ENCODE measurements around the gene KTN1.

The KTN1 gene

DNA sequence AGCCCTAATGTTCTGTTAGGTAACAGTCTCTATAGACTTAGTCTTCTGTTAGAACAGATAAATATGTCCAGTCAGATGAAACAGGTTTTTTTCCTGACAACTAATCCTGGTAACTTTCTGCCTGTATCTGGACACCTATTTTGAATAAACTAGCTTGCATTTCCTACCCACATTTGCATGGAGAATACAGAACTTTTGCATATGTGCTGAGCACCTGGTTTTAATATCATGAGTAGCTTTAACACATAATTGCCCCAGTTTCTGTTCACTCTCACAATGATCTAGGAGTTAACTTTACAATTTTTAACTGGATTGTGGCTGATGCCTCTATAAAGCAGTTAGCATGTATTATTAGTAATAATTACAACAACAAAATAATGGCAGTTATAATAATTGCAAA, 111.7 kb downstream of the KTN1 start:
- TF ChIP-seq, protein P1, sequence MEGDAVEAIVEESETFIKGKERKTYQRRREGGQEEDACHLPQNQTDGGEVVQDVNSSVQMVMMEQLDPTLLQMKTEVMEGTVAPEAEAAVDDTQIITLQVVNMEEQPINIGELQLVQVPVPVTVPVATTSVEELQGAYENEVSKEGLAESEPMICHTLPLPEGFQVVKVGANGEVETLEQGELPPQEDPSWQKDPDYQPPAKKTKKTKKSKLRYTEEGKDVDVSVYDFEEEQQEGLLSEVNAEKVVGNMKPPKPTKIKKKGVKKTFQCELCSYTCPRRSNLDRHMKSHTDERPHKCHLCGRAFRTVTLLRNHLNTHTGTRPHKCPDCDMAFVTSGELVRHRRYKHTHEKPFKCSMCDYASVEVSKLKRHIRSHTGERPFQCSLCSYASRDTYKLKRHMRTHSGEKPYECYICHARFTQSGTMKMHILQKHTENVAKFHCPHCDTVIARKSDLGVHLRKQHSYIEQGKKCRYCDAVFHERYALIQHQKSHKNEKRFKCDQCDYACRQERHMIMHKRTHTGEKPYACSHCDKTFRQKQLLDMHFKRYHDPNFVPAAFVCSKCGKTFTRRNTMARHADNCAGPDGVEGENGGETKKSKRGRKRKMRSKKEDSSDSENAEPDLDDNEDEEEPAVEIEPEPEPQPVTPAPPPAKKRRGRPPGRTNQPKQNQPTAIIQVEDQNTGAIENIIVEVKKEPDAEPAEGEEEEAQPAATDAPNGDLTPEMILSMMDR (IDR thresholded peaks at IDR 0.05; ENCODE audit: control insufficient read depth, insufficient read depth, low read depth, low read length, missing control alignments): no peak
- no peak for DNase-seq (ENCODE audit: low read depth)
- no peak overlapping the region for H3K4me3 ChIP-seq (ENCODE audit: control insufficient read depth, low read depth, low read length)

DNA sequence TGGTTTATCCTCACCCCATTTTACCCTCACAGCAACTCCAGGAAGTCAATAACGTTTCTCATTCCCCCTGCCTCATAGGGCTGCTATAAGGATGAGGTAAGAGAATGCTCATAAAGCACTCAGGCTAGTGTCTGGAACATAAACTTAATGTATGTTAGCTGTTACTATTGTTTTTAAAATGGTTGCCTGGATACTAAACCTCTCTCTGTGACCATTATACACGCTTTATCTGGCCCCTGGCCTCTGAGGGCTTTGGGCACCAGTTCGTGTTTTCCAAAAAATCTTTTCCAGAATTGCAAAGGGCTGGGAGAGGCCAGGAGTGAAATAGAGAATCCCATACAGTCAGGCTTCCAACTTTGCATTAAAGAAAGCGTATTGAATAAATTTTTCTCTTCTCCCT, 113.9 kb downstream of the KTN1 start:
- no peak overlapping the region for H3K4me3 ChIP-seq (ENCODE audit: control insufficient read depth, low read depth, low read length)
- no peak for DNase-seq (ENCODE audit: low read depth)
- TF ChIP-seq, protein P1 (IDR thresholded peaks at IDR 0.05; ENCODE audit: control insufficient read depth, insufficient read depth, low read depth, low read length, missing control alignments): no peak

DNA sequence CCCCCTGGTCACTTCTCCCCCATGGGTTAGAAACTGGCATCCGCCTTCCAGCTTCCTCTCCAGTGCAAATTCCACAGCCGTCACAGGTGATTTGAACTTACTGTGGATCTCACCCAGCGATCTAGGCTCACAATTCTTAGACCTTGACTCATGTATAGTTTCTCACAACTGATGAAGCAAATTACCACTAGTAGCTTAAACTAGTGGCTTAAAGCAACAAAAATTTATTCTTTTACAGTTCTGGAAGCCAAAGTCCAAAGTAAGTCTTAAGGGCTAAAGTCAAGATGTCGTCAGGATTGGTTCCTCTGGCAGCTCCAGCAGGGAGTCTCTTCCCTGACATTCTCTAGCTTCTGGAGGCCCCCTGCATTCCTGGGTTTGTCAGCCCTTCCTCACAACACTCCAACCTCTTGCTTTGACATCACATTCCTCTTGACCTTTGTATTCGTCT, 117.4 kb downstream of the KTN1 start:
- no peak for DNase-seq (ENCODE audit: low read depth)
- no peak overlapping the region for H3K4me3 ChIP-seq (ENCODE audit: control insufficient read depth, low read depth, low read length)
- TF ChIP-seq, protein P1 (IDR thresholded peaks at IDR 0.05; ENCODE audit: control insufficient read depth, insufficient read depth, low read depth, low read length, missing control alignments): no peak

DNA sequence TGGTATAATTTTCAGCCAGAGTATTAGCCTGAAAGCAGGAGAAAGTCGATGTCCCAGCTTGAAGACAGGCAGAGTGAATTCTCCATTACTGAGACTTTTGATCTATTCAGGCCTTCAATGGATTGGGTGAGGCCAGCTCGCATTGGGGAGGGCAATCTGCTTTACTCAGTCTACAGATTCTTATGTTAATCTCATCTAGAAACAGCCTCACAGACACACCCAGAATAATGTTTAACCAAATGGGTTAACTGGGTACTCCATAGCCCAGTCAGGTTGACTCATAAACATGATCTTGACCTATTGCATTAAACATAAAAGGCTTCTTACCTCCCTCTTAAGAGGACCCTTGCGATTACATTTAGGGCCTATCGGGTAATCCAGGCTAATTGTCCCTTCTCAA, 118.0 kb downstream of the KTN1 start:
- no peak for DNase-seq (ENCODE audit: low read depth)
- TF ChIP-seq, protein P1 (IDR thresholded peaks at IDR 0.05; ENCODE audit: control insufficient read depth, insufficient read depth, low read depth, low read length, missing control alignments): no peak
- H3K4me3 ChIP-seq (ENCODE audit: control insufficient read depth, low read depth, low read length): no peak overlapping the region

DNA sequence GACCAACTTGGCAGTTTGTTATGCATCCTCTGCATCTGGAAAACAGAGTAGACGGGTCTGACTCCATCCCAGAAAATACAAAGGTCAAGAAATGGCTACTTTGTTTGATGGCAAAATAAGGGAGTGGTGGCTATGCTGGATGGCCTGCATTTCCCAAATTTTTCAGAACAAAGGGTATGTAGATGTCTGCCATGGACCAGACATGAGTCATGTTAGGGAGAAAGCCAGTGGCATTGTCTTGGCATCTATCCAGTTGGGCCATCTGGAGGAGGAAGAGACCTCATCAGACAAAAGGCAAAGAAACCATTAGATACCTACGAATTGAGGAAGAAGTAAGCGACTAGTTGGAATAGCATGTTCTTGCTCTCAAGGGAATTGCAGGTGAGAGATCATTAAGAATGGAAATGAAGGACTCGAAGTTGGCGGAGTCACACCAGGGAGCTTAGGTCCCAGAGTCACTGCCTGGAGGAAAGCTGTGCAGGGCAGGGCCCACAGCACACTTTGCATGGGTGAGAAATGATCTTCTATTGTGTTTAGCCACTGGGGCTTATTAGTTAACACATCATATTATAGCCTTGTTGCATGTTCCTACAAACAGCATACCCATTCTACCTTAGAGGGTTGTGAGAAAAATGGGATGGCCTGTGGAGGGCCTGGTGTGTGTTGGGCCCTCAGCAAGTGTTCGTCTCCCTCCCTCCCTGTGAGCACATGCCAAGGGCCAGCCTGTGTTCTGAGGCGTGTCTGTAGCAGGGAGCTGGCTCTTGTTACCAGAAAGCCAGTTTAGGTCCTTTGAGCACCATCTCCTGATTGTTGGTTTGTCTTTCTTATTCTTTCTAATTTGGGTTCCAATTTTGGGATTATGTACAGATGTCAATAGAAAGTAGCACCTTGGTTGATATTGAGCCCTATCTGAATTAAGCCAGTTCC, 119.4 kb downstream of the KTN1 start:
- DNase-seq (ENCODE audit: low read depth): peak; percentile 10
- no peak overlapping the region for H3K4me3 ChIP-seq (ENCODE audit: control insufficient read depth, low read depth, low read length)

DNA sequence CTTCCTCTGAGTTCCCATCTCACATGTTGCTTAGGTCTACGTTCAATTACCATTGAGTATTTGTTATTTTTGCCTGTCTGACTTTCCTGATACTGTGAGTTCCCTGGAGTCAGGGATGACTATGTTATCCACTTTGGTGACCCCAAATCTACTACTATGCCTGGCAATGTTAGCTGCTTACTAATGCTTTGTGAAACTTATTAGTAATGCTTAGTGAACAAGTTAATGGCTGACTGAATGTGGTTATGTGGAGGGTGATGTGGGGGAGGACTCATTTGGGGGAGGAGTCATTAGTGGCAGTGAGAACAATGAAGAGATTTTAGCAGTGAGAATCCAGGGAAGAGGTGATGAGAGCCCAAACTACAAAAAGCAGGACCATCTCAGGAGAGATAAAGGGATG, 121.6 kb downstream of the KTN1 start:
- DNase-seq (ENCODE audit: low read depth): no peak
- TF ChIP-seq, protein P1 (IDR thresholded peaks at IDR 0.05; ENCODE audit: control insufficient read depth, insufficient read depth, low read depth, low read length, missing control alignments): no peak
- no peak overlapping the region for H3K4me3 ChIP-seq (ENCODE audit: control insufficient read depth, low read depth, low read length)

More for the DNA sequence above, 119.4 kb downstream of the KTN1 start:
- TF ChIP-seq, protein P1 (IDR thresholded peaks at IDR 0.05; ENCODE audit: control insufficient read depth, insufficient read depth, low read depth, low read length, missing control alignments): no peak
